GM18951 (cell line): Measurements from ENCODE around the gene CD47.

Source experiments
- POLR2A ChIP-seq: IDR thresholded peaks from 4 replicates; pipeline ENCODE4 v1.6.1; 2011; ENCODE audit warnings: mild to moderate bottlenecking; ENCODE audit not compliant: insufficient read length, insufficient read depth; ENCODE audit errors: extremely low read depth
- in situ Hi-C: fragments of 300-500 bp; cut with MboI; formaldehyde crosslinking; loops from one replicate; pipeline ENCODE4 v1.12.0; 2022; ENCODE audit warnings: low sequenced_read_pairs, mixed read lengths, inconsistent platforms; ENCODE audit not compliant: unreplicated experiment

Gene CD47

DNA sequence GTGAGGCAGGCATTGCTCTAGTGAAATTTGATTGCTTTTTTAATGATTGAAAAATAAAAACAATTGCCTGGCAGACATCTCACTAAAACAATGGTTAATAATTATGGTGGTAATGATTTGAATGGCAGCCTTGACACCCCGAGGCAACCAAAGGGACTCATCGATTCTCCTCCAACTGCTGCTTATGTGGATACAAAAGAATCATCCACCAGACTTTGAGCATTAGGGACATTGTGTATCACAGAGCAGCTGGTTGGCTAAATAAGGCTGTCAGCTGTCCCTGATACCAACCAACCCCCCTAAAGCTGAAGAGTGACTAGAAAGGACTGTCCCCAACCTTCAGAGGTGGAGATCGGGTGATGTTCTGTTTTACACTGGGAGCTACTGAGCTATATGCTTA lies 1.7 kb upstream of the CD47 start:
- in situ Hi-C loops, result no loop called here
- TF ChIP-seq POLR2A, result no peak

DNA sequence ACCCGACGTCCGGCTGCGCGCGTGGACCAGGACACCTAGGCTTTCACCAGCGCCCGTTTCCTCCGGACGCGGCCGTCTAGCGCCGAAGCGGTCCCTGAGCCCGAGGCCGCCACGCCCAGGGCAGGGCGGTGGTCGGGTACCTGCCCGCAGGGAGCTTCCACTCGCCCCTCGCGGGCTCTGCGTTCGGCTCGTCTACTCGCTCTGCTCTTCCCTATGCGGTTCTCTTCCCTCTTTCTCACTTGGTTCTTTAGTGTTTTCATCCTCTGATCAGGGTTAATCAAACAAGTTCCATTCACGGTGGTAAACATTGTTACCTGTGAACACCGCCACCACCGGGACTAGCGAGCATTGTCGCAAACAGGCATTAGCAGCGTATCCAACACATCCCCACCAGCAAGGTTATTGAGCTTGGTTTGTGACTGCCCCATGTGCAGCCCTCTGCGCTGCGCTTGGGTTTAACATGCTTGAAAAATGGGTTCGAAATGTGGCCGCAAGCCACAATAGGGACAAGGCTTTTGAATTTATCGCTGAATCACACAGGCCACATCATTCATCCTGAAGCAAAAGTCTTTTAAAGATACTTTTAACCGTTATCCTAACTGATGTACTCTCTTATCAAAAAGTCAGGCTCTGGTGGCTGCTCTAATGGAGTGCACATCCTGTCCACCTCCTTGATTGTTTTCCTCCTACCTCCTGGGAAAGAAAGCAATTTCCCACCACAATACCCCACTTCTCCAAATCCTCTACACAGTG lies 843 bp upstream of the CD47 start:
- TF ChIP-seq POLR2A, result no peak
- in situ Hi-C loops, result no loop called here

DNA sequence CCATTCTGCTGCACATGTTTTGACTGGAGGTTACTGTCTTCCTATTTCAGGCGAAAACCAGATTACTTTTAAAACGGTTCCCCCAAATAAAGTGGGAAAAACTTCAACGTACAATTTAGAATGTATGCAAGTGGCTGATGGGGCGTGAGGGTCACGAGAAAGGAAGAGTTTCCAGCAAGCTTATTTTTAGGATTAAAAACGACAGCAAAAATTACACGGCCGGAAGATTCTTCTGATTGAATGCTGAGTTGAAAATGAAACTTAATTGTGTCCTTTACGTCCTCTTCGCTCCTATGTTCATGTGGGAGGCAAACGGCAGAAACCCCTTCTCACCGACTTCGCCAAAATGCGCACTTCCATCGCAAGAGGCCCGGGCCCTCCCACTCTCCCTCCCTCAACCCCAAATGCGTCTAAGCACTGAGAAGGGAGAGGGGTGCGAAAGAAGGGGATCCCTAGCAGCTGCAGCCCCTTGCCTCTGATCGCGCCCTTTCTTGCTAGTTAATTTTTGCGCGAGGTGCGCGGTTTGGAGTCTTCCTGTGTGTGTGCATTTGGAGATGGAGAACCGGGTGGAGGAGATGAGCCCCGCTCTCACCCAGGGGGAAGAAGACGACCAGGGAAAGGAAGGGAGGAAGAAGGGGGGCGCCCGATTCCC lies 656 bp downstream of the CD47 start:
- TF ChIP-seq POLR2A, result no peak
- in situ Hi-C loops, result no loop called here

DNA sequence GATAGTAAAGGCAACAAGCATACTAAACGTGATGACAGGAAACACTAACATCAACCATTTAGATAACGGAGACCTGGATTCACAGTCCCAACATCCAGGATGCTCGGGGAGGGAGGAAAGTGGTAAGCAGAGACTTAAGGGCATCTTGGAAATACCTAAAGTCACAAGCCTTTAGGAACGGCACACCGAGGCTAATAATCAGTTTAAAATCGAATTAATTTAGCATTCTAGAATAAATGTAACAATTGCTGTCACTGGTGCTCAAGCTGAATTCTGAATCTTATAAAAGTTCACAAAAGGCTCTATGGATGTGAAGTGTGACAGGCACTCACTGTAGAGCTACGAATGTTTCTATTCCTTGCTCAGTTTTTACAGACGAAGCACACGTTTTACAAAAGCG lies 1.3 kb downstream of the CD47 start:
- in situ Hi-C loops, result no loop called here
- no peak for TF ChIP-seq POLR2A

DNA sequence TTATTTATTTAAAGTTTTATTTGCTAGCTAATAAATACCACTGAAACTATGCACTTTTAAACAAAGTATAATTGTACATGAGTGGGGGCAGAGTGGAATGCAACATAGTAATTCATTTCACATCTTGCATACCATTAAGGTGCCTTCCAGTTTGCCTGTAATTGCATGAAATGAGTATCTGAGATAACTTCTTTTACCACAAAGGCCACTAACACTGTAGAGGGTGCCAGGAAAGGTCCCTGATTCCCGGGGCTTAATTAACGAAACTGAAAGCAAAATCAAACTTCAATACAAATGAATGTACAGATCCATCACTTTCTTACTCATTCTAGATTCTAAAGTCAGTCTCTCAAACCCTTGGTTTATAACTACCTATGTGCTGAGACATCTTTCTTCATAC lies 2.1 kb downstream of the CD47 start:
- no peak for TF ChIP-seq POLR2A

DNA sequence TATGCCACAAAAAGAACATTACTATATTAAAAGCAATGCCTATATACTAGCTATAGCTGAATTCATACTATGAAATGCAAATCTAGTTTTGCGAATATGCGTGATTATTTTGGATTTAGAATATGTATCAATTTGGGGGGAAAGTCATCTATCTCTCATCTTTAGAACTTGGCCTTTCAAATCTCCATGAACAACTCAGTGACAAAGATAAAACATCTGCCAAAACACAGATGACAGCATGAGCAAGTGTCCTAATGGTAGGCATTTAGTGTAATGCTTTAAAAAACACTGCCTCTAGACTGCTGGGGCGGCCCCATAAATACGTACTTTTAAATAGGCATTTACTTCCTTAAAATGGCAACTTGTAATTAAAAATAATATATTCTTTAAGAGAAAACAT lies 2.7 kb downstream of the CD47 start:
- in situ Hi-C loops, result no loop called here

More for the DNA sequence above, 2.1 kb downstream of the CD47 start:
- in situ Hi-C loops, result no loop called here

DNA sequence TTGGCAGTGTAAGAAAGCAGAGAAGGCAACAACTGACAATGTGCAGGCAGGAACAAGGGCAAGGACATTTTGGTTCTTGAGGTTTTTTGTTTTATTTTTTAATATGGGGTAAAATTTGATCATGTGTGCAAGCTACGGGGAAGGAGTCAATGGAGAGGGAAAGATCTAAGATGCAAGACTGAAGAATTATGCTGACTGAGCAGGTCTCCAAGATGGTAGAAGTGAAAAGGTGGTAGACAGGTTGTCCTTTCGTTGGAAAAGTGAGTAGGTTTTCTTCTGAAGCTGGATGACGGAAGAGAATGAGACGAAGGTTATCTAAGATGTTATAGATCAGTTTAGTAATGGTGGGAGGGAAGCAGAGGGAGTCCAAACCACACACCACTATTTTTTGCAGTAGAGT lies 4.2 kb downstream of the CD47 start:
- in situ Hi-C loops, result no loop called here
- TF ChIP-seq POLR2A, result no peak

More for the DNA sequence above, 2.7 kb downstream of the CD47 start:
- no peak for TF ChIP-seq POLR2A

DNA sequence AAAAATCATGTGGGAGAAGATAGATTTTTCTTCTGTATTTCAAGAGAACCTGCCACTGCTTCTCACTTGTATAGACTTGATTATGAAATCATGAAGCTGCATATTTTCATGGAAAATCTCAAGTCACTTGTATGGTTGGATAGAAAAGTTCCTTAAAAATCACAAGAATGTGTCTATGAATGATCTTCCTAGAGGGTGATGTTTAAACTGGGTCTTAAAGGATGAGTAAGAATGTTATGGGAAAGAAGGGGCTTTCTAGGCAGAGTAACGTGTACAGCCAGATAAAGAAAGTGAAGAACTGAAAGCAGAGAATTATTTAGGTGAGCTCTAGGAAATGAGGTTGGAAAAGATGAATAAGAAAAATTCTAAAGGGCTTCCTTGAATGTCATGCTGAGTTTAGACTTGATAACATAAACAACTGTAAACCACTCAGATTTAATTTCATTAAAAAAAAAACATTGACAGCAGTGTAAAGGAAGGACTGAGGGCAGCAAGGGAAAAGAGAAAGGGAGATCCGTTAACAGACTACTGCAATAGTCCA lies 5.0 kb downstream of the CD47 start:
- no peak for TF ChIP-seq POLR2A
- in situ Hi-C loops, result no loop called here

DNA sequence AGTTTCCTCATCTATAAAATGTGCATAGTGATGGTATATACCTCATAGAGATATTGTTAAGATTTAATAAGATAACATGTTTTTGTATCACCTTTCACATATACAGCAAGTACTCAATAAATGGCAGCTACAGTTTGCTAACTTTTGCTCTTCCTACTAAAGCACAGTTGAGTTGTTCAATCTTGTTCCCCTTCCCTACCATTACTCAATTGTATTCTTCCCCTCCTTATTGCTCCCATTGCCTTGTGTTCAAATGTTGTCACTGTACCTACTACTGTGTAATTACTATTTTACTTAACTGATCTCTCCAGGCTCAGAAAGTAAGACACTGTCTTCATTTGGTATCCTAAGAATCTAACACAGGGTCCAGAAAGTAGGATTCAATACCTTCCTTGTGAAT lies 5.5 kb downstream of the CD47 start:
- no peak for TF ChIP-seq POLR2A
- in situ Hi-C loops, result no loop called here

DNA sequence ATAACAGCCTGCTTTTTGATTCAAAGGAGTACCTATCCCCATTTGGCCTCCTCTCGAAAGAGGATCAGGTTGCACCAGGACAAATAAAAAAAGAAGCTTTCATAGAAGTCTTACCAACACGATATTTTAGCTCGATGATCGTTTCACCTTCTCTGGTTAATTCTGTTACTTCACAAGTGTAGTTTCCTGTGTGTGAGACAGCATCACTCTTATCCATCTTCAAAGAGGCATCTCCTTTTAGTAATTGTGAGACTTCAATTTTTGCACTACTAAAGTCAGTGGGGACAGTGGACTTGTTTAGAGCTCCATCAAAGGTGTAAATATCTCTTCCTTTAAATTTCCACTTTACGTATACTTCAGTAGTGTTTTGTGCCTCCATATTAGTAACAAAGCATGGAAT lies 11.0 kb downstream of the CD47 start:
- in situ Hi-C loops, result no loop called here
- no peak for TF ChIP-seq POLR2A

DNA sequence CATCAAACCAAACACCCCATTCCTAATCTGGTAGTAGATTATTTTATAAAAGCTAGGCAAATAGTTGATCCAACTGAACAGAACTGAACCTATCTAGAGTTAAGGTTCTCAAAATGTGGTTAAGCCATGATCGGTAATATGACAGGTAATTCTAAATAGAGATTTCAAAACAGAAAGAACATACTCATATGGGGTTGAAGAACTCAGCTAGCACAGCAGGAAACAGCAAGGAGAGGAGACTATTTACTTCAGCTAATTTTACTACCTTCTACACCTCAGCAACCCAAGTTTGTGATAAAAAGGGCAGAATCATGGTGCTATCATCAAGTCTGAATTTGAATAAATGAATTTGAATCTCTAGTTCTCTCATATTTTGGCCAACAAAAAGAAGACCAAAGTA lies 11.8 kb downstream of the CD47 start:
- in situ Hi-C loops, result no loop called here
- TF ChIP-seq POLR2A, result no peak

DNA sequence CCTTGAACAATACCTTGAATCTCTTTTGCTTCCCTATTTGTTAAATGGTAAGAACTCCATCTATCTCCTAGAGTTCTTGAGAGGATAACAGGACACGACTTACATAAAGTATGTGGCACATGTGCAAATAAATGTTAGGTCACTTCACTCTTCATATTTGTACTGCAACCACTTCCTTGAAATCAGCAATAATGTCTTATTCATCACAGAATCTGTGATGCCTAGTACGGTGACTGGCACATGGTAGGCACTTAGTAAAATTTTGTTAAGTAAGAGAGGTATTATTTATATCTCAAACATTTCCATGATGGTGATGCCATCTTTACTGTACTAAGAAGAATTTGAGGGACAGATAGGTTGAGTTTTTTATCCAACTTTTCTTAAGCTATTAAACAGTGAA lies 14.3 kb downstream of the CD47 start:
- TF ChIP-seq POLR2A, result no peak
- in situ Hi-C loops, result no loop called here

DNA sequence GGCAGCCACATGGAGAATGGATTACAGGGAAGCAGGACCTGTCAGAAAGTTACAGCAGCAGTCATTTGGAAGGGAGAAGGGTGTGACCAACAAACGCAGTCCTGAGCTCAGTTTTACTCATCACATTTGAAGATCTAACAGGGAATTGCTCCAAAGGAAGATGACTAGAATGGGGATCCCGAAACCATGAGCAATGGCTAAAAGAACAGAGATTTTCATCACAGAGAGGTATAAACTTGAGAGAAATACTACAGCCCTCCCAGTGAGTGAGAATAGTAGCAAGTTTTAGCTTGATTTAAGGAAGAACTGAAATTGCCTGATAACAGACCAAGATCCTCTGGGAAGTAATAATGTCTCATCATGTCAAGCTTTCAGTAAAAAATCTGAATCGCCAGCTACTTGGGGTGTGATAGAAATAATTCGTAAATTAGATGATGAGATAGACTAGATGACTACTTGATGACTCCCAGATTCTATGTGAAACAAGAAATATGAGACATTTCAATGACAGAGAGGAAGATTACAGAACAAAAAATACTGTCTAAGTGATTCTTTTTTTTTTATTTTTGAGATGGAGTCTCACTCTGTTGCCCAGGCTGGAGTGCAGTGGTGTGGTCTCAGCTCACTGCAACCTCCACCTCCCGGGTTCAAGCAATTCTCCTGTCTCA lies 16.9 kb downstream of the CD47 start:
- in situ Hi-C loops, result no loop called here

More for the DNA sequence above, 16.9 kb downstream of the CD47 start:
- no peak for TF ChIP-seq POLR2A
